HS-5 (cell line): ENCODE results near the gene PSMD10.

ENCODE experiments used
- DNase-seq: peaks from one replicate; pipeline ENCODE4 v3.0.0-alpha.2; 2012; ENCODE audit warnings: low read depth

Gene PSMD10

GRCh38 chrX:108072746-108073145 is 18.6 kb downstream of the PSMD10 start:
- no peak for DNase-seq

GRCh38 chrX:108071578-108071977 is 19.8 kb downstream of the PSMD10 start:
- no peak for DNase-seq

- DNase-seq: peak; percentile 41
Observed at GRCh38 chrX:108070891-108071290, 20.5 kb downstream of the PSMD10 start.

- no peak for DNase-seq
Observed at GRCh38 chrX:108068121-108068520, 23.2 kb downstream of the PSMD10 start.

- DNase-seq: no peak
Observed at GRCh38 chrX:108064613-108065012, 26.7 kb downstream of the PSMD10 start.

- DNase-seq: no peak
Observed at GRCh38 chrX:108064001-108064400, 27.3 kb downstream of the PSMD10 start.

- no peak for DNase-seq
Observed at GRCh38 chrX:108059801-108060200, 31.5 kb downstream of the PSMD10 start.

GRCh38 chrX:108055546-108055945 is 35.8 kb downstream of the PSMD10 start:
- DNase-seq: no peak

- DNase-seq: no peak
Observed at GRCh38 chrX:108053218-108053617, 38.1 kb downstream of the PSMD10 start.

- no peak for DNase-seq
Observed at GRCh38 chrX:108049649-108050048, 41.7 kb downstream of the PSMD10 start.

- no peak for DNase-seq
Observed at GRCh38 chrX:108044554-108045256, 46.6 kb downstream of the PSMD10 start, which contains the start of gene VSIG1. TSS of gene VSIG1 (plus strand) at chrX:108045065. CDS start at chrX:108045131, 66 bp downstream.

GRCh38 chrX:108036298-108036973 is 54.9 kb downstream of the PSMD10 start:
- DNase-seq: peak; percentile 61

GRCh38 chrX:108034725-108035124 is 56.6 kb downstream of the PSMD10 start:
- DNase-seq: no peak
